Measurements from ENCODE around the gene SERINC1.

SERINC1 gene

DNA sequence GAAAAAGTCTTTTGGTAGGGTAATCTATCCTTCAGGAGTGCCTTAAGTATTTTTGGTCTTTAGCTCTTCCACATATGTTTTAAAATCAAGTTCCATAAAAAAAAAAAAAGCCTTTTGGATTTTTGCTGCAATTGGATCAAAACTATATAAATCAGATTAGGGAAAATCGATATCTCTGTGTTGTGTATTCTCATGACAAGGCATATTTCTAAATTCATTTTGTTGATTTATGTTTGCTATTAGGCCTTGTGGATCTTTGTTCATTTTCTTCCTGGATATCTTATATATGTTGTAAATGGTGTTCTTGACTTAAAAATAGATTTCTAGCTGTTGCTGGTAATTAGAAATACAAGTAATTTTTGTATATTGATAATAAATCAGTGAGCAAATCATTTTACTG is 63.4 kb downstream of the SERINC1 start:
- no peaks in the 10 kb centered on the region for H3K9me3 ChIP-seq (ENCODE audit: control insufficient read depth, insufficient read depth, low read length)
- H3K36me3 ChIP-seq (ENCODE audit: control insufficient read depth, insufficient read depth, low read length), result peaks cover 10% of the 10 kb centered on the region
- H3K27ac ChIP-seq (ENCODE audit: low read depth, low read length), result no peak overlapping the region
- no peak overlapping the region for H3K4me3 ChIP-seq (ENCODE audit: low read depth, low read length)
- peaks cover 9% of the 10 kb centered on the region; the same call in 1 of the 2 replicates for H3K4me1 ChIP-seq (ENCODE audit: control insufficient read depth, insufficient read depth, low read length)
- H3K9ac ChIP-seq (ENCODE audit: low read depth, low read length), result no peak overlapping the region
- H3K27me3 ChIP-seq (ENCODE audit: control insufficient read depth, insufficient read depth, low read length), result no peaks in the 10 kb centered on the region

DNA sequence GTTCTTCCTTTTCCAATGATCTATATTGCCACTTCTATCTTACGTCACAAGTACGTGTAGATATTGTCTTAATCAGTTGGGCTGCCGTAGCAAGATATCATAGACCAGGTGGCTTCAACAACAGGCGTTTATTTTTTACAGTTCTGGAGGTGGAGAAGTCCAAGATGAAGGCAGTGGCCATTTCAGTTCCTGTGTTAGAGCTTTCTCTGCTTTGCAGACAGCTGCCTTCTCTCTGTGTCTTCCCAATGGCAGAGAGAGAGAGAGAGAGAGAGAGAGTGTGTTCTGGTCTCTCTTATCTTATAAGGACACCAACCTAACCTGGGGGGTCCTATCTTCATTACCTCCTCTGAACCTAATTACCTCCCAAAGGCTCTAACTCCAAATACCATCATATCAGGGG is 63.9 kb downstream of the SERINC1 start:
- Histone ChIP-seq H3K4me3 (ENCODE audit: low read depth, low read length) (no peak overlapping the region), H3K9ac (ENCODE audit: low read depth, low read length) (no peak overlapping the region), H3K9me3 (ENCODE audit: control insufficient read depth, insufficient read depth, low read length) (no peaks in the 10 kb centered on the region), H3K36me3 (ENCODE audit: control insufficient read depth, insufficient read depth, low read length) (0 out of 2 replicates have a peak, but pooled peaks cover 5% of the 10 kb centered on the region), H3K27ac (ENCODE audit: low read depth, low read length) (no peak overlapping the region), H3K27me3 (ENCODE audit: control insufficient read depth, insufficient read depth, low read length) (no peaks in the 10 kb centered on the region), H3K4me1 (ENCODE audit: control insufficient read depth, insufficient read depth, low read length) (peaks cover 9% of the 10 kb centered on the region; the same call in 1 of the 2 replicates)

DNA sequence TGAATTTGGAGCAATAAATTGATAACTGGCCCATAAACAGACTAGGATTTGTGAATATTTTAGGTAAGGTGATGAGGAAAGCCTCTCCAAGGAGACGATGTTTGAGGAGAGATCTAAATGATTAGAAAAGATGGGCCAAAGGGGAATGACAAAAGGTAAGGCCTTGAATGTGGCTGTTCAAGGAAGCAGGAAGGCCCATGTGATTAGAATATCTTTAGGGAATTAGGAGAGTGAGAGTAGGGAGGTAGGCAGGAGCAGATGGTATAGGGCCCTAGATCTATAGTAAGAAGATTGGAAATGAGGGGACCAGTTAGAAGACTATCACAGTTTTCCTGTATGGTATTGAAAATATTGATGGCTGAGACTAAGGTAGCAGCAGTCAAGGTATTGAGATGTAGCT is 65.4 kb downstream of the SERINC1 start:
- H3K36me3 ChIP-seq (ENCODE audit: control insufficient read depth, insufficient read depth, low read length), result no peaks in the 10 kb centered on the region
- no peak overlapping the region for H3K27ac ChIP-seq (ENCODE audit: low read depth, low read length)
- H3K9me3 ChIP-seq (ENCODE audit: control insufficient read depth, insufficient read depth, low read length), result no peaks in the 10 kb centered on the region
- H3K9ac ChIP-seq (ENCODE audit: low read depth, low read length), result no peak overlapping the region
- H3K4me3 ChIP-seq (ENCODE audit: low read depth, low read length), result no peak overlapping the region
- H3K4me1 ChIP-seq (ENCODE audit: control insufficient read depth, insufficient read depth, low read length), result peaks cover 9% of the 10 kb centered on the region; the same call in 1 of the 2 replicates
- H3K27me3 ChIP-seq (ENCODE audit: control insufficient read depth, insufficient read depth, low read length), result no peaks in the 10 kb centered on the region

DNA sequence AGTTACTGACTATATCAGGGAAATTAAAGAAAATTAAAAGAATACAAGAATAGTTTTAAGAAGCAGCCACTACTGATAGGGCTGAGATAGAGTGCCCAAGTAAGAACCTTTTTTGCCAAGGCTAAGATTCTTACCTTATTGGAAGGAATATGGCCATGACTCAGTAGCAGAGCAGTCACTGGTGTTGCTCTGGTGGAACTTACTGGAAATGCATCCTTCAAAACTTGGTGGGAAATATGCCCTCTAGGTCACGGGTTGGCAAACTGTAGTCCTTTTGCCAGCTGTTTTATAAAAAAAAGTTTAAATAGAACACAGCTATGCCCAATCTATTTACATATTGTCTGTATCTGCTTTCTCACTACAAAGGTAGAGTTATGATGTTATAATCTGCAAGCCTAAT is 66.2 kb downstream of the SERINC1 start:
- H3K4me1 ChIP-seq (ENCODE audit: control insufficient read depth, insufficient read depth, low read length), result peaks cover 14% of the 10 kb centered on the region
- H3K4me3 ChIP-seq (ENCODE audit: low read depth, low read length), result no peak overlapping the region
- peaks cover 5% of the 10 kb centered on the region for H3K27me3 ChIP-seq (ENCODE audit: control insufficient read depth, insufficient read depth, low read length)
- no peak overlapping the region for H3K27ac ChIP-seq (ENCODE audit: low read depth, low read length)
- no peak overlapping the region for H3K9ac ChIP-seq (ENCODE audit: low read depth, low read length)
- H3K36me3 ChIP-seq (ENCODE audit: control insufficient read depth, insufficient read depth, low read length), result no peaks in the 10 kb centered on the region
- H3K9me3 ChIP-seq (ENCODE audit: control insufficient read depth, insufficient read depth, low read length), result no peaks in the 10 kb centered on the region

DNA sequence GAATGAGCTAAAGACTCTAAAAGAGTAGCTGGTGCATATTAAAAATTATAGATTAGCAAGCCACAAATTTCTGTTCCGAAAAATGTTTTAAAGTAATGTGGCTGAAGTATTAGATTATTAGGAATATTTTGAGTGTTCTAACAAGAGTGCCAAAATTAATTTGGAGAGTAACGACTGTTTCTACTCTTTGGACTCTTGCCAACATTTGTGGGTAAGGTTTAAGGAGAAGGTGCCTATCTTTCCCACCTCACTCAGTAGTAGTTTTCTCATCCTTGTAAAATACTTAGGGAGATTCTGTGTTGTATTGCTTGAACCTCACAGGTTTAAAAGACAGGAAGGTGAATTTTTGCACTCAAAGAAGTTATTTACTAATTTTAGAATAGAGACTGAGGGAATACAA is 67.2 kb downstream of the SERINC1 start:
- H3K27ac ChIP-seq (ENCODE audit: low read depth, low read length), result no peak overlapping the region
- peaks cover 16% of the 10 kb centered on the region for H3K4me1 ChIP-seq (ENCODE audit: control insufficient read depth, insufficient read depth, low read length)
- H3K27me3 ChIP-seq (ENCODE audit: control insufficient read depth, insufficient read depth, low read length), result peaks cover 9% of the 10 kb centered on the region
- H3K36me3 ChIP-seq (ENCODE audit: control insufficient read depth, insufficient read depth, low read length), result no peaks in the 10 kb centered on the region
- no peak overlapping the region for H3K9ac ChIP-seq (ENCODE audit: low read depth, low read length)
- no peak overlapping the region for H3K4me3 ChIP-seq (ENCODE audit: low read depth, low read length)
- H3K9me3 ChIP-seq (ENCODE audit: control insufficient read depth, insufficient read depth, low read length), result no peaks in the 10 kb centered on the region

DNA sequence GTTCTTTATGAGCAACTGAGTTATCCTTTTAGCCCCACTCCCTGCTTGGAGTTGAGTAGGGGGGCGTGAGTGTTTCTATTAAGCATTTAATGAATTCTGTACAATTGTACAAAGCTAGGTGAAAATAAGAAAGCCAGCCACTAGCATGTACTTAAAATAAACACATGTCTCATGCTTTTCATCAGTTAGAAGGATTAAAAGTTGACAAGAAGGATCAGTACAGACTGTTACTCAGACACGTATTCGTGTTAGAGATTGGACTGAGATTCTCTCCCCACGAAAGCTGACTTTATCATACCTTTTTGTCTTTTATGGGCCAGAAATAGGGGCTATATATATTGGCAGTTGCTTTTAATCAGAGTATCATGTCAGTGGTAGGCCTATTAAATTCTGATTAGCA is 70.5 kb downstream of the SERINC1 start:
- H3K9ac ChIP-seq (ENCODE audit: low read depth, low read length), result no peak overlapping the region
- no peaks in the 10 kb centered on the region for H3K36me3 ChIP-seq (ENCODE audit: control insufficient read depth, insufficient read depth, low read length)
- peaks cover 17% of the 10 kb centered on the region for H3K4me1 ChIP-seq (ENCODE audit: control insufficient read depth, insufficient read depth, low read length)

DNA sequence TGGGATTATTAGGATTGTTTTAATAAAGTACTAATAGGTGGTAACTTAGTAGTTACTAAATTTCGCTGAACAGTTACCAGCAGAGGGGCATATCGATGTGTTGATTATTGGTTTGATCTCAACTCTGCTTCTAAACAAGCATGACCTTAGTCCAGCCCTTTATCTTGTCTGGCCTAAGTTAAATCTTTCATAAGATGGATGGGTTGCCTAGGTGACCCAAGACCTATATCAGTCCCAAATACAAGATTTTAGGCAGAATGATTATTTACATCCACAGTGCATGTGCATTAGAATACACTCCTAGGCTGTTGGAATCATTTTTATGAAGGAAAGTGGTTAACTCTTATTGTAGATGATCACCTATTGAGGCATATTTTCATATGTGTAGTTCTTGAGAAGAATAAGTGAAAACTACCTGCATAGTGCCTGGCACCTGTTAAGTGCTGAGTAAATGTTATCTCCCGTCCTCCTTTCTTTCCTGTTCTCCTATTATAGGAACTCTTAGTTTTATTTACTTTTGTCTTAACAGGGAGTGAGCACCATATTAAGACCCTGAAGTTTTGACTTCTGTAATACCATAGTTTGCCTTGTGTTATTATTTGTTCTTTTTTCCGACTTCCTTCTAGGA is 71.0 kb downstream of the SERINC1 start:
- Histone ChIP-seq H3K4me1 (ENCODE audit: control insufficient read depth, insufficient read depth, low read length) (peaks cover 12% of the 10 kb centered on the region), H3K9ac (ENCODE audit: low read depth, low read length) (peak overlapping the region; percentile 80), H3K27me3 (ENCODE audit: control insufficient read depth, insufficient read depth, low read length) (peaks cover 36% of the 10 kb centered on the region), H3K36me3 (ENCODE audit: control insufficient read depth, insufficient read depth, low read length) (no peaks in the 10 kb centered on the region), H3K4me3 (ENCODE audit: low read depth, low read length) (peak overlapping the region; percentile 89), H3K27ac (ENCODE audit: low read depth, low read length) (no peak overlapping the region), H3K9me3 (ENCODE audit: control insufficient read depth, insufficient read depth, low read length) (no peaks in the 10 kb centered on the region)

More for the DNA sequence above, 70.5 kb downstream of the SERINC1 start:
- Histone ChIP-seq H3K27ac (ENCODE audit: low read depth, low read length) (no peak overlapping the region), H3K4me3 (ENCODE audit: low read depth, low read length) (no peak overlapping the region), H3K27me3 (ENCODE audit: control insufficient read depth, insufficient read depth, low read length) (peaks cover 31% of the 10 kb centered on the region), H3K9me3 (ENCODE audit: control insufficient read depth, insufficient read depth, low read length) (no peaks in the 10 kb centered on the region)

DNA sequence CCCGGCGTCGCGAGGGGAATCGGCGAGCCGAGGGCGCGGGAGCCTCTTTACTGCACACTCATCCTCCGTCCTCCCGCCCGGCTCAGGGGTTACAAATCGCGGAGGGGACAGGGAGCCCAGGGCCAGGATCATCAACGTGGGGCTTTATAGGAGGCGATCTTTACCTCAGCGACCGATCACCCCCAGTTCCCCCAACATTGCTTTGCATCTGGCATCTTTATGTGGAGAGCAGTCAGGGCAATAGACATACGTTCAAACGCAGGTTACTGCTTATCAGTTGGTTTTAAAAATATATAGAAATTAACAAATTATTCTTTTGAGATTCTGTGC is 71.5 kb downstream of the SERINC1 start:
- Histone ChIP-seq H3K4me1 (ENCODE audit: control insufficient read depth, insufficient read depth, low read length) (peaks cover 11% of the 10 kb centered on the region), H3K4me3 (ENCODE audit: low read depth, low read length) (peak overlapping the region; percentile 89), H3K9ac (ENCODE audit: low read depth, low read length) (peak overlapping the region; percentile 80), H3K36me3 (ENCODE audit: control insufficient read depth, insufficient read depth, low read length) (no peaks in the 10 kb centered on the region), H3K9me3 (ENCODE audit: control insufficient read depth, insufficient read depth, low read length) (no peaks in the 10 kb centered on the region), H3K27me3 (ENCODE audit: control insufficient read depth, insufficient read depth, low read length) (peaks cover 41% of the 10 kb centered on the region), H3K27ac (ENCODE audit: low read depth, low read length) (peak overlapping the region; percentile 88)

DNA sequence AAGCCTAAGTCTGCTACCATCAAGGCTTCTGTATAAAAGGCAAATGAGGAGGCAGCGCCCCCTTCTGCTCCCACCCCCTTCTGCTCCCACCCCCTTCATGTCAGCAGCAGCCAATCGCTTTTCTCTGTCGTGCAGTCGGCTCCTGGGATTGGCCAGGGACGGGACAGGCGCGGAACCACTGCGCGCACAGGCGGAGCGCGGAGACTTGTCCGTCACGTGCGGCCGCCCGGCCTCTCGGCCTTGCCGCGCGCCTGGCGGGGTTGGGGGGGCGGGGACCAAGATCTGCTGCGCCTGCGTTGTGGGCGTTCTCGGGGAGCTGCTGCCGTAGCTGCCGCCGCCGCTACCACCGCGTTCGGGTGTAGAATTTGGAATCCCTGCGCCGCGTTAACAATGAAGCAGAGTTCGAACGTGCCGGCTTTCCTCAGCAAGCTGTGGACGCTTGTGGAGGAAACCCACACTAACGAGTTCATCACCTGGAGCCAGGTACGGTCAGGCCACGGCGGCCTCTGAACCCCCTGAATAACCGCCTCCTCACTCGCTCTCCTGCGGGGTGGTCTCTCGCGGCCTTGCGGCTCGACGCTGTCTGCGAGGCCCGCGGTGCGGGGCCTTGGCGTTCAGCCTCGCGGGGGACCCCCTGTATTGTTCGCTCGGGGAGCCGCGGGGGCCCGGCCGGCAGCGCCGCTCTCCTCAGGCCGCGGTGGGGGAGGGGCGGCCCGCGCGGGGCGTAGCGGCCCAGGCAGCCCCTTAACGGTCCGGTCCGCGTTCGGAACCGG is 72.1 kb downstream of the SERINC1 start, which contains the start of gene HSF2:
TSS of gene HSF2 (plus strand) at position 305 of the 773 bp plus-strand sequence. CDS start at position 391, 86 bp downstream.
- peaks cover 47% of the 10 kb centered on the region for H3K27me3 ChIP-seq (ENCODE audit: control insufficient read depth, insufficient read depth, low read length)
- H3K9me3 ChIP-seq (ENCODE audit: control insufficient read depth, insufficient read depth, low read length), result no peaks in the 10 kb centered on the region
- H3K4me3 ChIP-seq (ENCODE audit: low read depth, low read length), result peak within 1 kb of the TSS; percentile 89
- no peaks in the 10 kb centered on the region for H3K36me3 ChIP-seq (ENCODE audit: control insufficient read depth, insufficient read depth, low read length)
- peak within 1 kb of the TSS; percentile 80 for H3K9ac ChIP-seq (ENCODE audit: low read depth, low read length)
- H3K27ac ChIP-seq (ENCODE audit: low read depth, low read length), result peak within 1 kb of the TSS; percentile 88
- H3K4me1 ChIP-seq (ENCODE audit: control insufficient read depth, insufficient read depth, low read length), result peaks cover 11% of the 10 kb centered on the region

DNA sequence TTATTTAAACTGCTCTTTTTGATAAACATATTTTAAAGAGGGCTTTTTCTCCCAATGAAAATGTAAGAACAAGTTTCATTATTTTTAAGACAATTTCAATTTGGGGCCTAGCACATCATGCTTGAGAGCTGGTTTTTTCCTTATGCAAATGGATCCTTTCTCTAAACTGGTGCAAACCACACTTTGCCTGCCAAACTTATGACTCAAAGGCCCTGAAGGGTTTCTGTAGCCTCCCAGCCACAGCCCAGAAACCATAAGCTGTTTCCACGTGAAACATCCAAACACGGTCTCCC is 72.6 kb downstream of the SERINC1 start:
- H3K27ac ChIP-seq (ENCODE audit: low read depth, low read length), result peak overlapping the region; percentile 4
- peak overlapping the region; percentile 48 for H3K4me3 ChIP-seq (ENCODE audit: low read depth, low read length)
- H3K9ac ChIP-seq (ENCODE audit: low read depth, low read length), result no peak overlapping the region

DNA sequence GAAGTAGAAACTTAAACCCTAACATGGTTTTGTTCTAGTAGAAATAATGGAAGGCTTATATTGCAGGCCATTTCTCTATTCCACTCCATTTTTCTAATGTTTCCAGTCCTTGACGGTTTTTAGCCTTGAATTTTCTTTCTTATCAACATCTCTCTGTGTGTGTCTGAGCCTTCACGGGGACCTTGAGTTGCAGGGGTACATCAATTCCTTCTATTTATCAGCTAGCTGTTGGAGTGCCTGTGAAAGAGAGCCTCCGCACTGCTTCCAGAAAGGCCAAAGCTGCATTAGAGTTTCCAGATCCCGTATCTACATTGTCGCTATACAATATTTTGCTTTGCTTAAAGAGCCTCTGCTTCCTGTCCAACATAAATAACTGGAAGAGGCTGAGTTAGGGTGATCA is 77.6 kb downstream of the SERINC1 start:
- Histone ChIP-seq H3K4me1 (ENCODE audit: control insufficient read depth, insufficient read depth, low read length) (peaks cover 5% of the 10 kb centered on the region), H3K36me3 (ENCODE audit: control insufficient read depth, insufficient read depth, low read length) (no peaks in the 10 kb centered on the region), H3K9ac (ENCODE audit: low read depth, low read length) (no peak overlapping the region), H3K27ac (ENCODE audit: low read depth, low read length) (no peak overlapping the region), H3K4me3 (ENCODE audit: low read depth, low read length) (no peak overlapping the region), H3K27me3 (ENCODE audit: control insufficient read depth, insufficient read depth, low read length) (peaks cover 93% of the 10 kb centered on the region), H3K9me3 (ENCODE audit: control insufficient read depth, insufficient read depth, low read length) (no peaks in the 10 kb centered on the region)

More for the DNA sequence above, 72.6 kb downstream of the SERINC1 start:
- H3K36me3 ChIP-seq (ENCODE audit: control insufficient read depth, insufficient read depth, low read length), result no peaks in the 10 kb centered on the region
- H3K27me3 ChIP-seq (ENCODE audit: control insufficient read depth, insufficient read depth, low read length), result peaks cover 52% of the 10 kb centered on the region
- H3K9me3 ChIP-seq (ENCODE audit: control insufficient read depth, insufficient read depth, low read length), result no peaks in the 10 kb centered on the region
- peaks cover 11% of the 10 kb centered on the region for H3K4me1 ChIP-seq (ENCODE audit: control insufficient read depth, insufficient read depth, low read length)

Measured in HUES48 (cell line).